ENCODE results near the gene MIPEP.
"Not testable (repeated sequence)": the region's sequence is repeated elsewhere in the genome, so short reads cannot be mapped to it uniquely, and the experiment has no call there.

- not testable (repeated sequence) for TF ChIP-seq CTCF (conservative IDR thresholded peaks at IDR 0.05 in 1 of 2, IDR thresholded peaks at IDR 0.05 in 1 of 2; ENCODE audit: low read depth in 1 of 2, low read length in 2 of 2); EZH2 (IDR thresholded peaks at IDR 0.05; ENCODE audit: low read length, missing control alignments)
Observed at GRCh38 chr13:23884361-23884760, 4.8 kb downstream of the MIPEP start.
